Upper lobe of left lung (tissue), 6 donors: ENCODE data around the gene DIO1. TPM values are rescaled to one million over a fixed set of nuclear protein-coding genes. Genes with fewer than 3 reads are reported as not detected.

Experiments
- ATAC-seq, 2 donors: fragments of 200-7000 bp; cut with Tn5 transposase; one replicate each; pipeline ENCODE4 v1.9.1; 2022; ENCODE audit warnings: mild to moderate bottlenecking in 2 of 2, moderate library complexity in 2 of 2; ENCODE audit not compliant: low FRiP score in 2 of 2
- DNase-seq, 2 donors: peaks; one replicate each; pipeline ENCODE4 v3.0.0-alpha.2; 2019 to 2020
- H3K27ac ChIP-seq, 4 donors: fragments of 200-600 bp; sonication (generic); one replicate each; pipeline ENCODE4 v1.5.1; 2016 to 2019
- H3K27me3 ChIP-seq, 4 donors: fragments of 200-600 bp; sonication (generic); one replicate each; pipeline ENCODE4 v1.5.1; 2017 to 2019
- H3K36me3 ChIP-seq, 4 donors: fragments of 200-600 bp; sonication (generic); one replicate each; pipeline ENCODE4 v1.5.1; 2016 to 2019
- H3K4me1 ChIP-seq, 4 donors: fragments of 200-600 bp; sonication (generic); one replicate each; pipeline ENCODE4 v1.5.1; 2018 to 2019
- H3K4me3 ChIP-seq, 4 donors: fragments of 200-600 bp; sonication (generic); one replicate each; pipeline ENCODE4 v1.5.1; 2017 to 2019; ENCODE audit warnings: mild to moderate bottlenecking in 2 of 4, moderate library complexity in 1 of 4
- H3K9me3 ChIP-seq, 4 donors: fragments of 200-600 bp; sonication (generic); one replicate each; pipeline ENCODE4 v1.5.1; 2018 to 2019
- EP300 ChIP-seq, 4 donors: sonication (generic); formaldehyde crosslinking; IDR thresholded peaks; one replicate each; pipeline ENCODE4 v1.5.1; 2017; ENCODE audit warnings: antibody characterized with exemption in 4 of 4, control low read depth in 2 of 4
- POLR2A ChIP-seq, 4 donors: fragments of 450-650 bp; IDR thresholded peaks; one replicate each; pipeline ENCODE4 v1.5.1; 2016 to 2017; ENCODE audit warnings: antibody characterized with exemption in 4 of 4, mild to moderate bottlenecking in 2 of 4
- POLR2AphosphoS5 ChIP-seq, 2 donors: sonication (generic); formaldehyde crosslinking; IDR thresholded peaks; one replicate each; pipeline ENCODE4 v1.5.1; 2017; ENCODE audit warnings: antibody characterized with exemption in 2 of 2
- WGBS, 2 donors: methylation state at CpG; one replicate each; pipeline ENCODE4 v1.1.5; 2017 to 2018; 5-methylcytosine and 5-hydroxymethylcytosine counted together
- total RNA-seq, 6 donors: library from RNA; depleted of rRNA in 4 of 6; stranded (reverse); fragments of >200 nt in 4 of 6; gene quantifications; one replicate each; pipeline versions ENCODE4 v1.1.0 to v1.2.1, GENCODE V29; 2016 to 2021
- TF ChIP-seq, protein P1 (sequence below), 6 experiments: fragments of 450-650 bp in 4 of 6; fragments of 200-600 bp in 2 of 6; sonication (generic) in 2 of 6; IDR thresholded peaks; one replicate each; pipeline ENCODE4 v1.5.1; 2016 to 2019; ENCODE audit warnings: antibody characterized with exemption in 6 of 6
- donor health status: DM: no; HTN: no; CAD: no; lungs with moderate emphysema.
- donor health status: DM: no; HTN: yes; CAD: no; lungs with severe emphysema.

Gene DIO1
- total RNA-seq, 6 donors from 2014 or later = 0.20 TPM; not detected in 5

DNA sequence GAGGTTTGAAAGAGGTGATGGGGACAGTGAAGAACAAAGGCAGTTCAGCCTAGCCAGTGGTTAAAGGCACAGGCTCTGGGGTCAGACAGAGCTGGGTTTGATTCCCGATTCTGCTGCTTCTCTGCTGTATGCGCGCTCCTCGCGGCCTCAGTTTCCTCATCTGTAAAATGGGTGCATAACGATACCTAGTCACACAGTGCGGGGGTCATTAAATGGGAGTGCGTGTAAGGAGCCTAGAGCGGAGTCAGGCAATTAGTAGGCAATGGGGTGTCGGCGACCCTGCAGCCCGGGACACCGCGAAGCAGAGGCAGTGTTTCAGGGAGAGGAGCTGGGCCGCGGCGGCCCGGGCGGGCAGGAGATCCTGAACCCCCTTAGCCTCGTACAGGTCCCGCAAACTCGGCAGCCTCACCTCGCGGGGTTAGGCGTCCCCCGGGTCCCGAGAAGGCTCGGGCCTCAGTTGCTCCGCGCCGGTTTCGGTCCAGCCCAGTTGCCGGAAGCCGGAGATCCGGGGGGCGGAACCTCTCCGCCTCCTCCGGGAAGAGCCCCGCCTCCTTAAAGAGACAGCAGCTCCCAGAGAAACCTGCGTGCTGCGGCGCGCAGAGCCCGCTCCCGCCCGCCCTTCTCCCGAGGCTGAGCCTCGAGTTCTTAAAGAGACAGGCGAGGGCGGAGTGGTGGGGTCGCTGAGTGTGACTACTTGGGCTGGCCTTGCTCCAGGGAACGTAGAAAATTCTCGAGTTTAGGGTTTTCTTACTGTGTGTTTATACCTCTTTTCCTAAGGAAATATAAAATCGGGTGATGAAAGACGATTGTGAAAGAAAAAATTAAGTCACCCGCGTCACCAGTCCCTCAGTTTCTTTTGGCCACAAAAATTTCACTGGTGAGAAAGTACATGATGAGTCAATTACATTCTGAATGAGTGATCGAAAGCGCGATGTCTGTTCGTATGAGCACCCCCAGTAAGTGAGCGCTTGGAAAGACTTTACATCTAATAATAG, 4.4 kb upstream of the DIO1 start, which contains the start of gene YIPF1:
Gene YIPF1, minus strand, starts transcription at position 494 of the 995 bp plus-strand sequence. CDS start 860 bp downstream, outside the sequence.
- ATAC-seq (peak; percentile 97 to 99), DNase-seq (peak; percentile 95 to 96)
- H3K4me1 ChIP-seq = peaks cover 11 to 25% (median 16%) of the 10 kb centered on the region in 4 donors
- no peaks in the 10 kb centered on the region for H3K27me3 ChIP-seq
- WGBS, 2 donors = 3 to 4% methylated on average over 30 to 52 of the region's 62 CpGs
- H3K36me3 ChIP-seq = peaks cover 0 to 28% (median 10%) of the 10 kb centered on the region in 4 donors
- peak within 1 kb of the TSS; percentile 81 to 92 (median 90) for H3K27ac ChIP-seq
- H3K4me3 ChIP-seq = peak within 1 kb of the TSS; percentile 83 to 99 (median 88)
- TF ChIP-seq POLR2A (IDR thresholded peaks at IDR 0.05) = peak in 2 of 4 donors; percentile 31 to 73
- TF ChIP-seq POLR2AphosphoS5 (IDR thresholded peaks at IDR 0.05) = peak; percentile 72 to 74
- TF ChIP-seq, protein P1, sequence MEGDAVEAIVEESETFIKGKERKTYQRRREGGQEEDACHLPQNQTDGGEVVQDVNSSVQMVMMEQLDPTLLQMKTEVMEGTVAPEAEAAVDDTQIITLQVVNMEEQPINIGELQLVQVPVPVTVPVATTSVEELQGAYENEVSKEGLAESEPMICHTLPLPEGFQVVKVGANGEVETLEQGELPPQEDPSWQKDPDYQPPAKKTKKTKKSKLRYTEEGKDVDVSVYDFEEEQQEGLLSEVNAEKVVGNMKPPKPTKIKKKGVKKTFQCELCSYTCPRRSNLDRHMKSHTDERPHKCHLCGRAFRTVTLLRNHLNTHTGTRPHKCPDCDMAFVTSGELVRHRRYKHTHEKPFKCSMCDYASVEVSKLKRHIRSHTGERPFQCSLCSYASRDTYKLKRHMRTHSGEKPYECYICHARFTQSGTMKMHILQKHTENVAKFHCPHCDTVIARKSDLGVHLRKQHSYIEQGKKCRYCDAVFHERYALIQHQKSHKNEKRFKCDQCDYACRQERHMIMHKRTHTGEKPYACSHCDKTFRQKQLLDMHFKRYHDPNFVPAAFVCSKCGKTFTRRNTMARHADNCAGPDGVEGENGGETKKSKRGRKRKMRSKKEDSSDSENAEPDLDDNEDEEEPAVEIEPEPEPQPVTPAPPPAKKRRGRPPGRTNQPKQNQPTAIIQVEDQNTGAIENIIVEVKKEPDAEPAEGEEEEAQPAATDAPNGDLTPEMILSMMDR (IDR thresholded peaks at IDR 0.05) = no peak
- peak in 1 of 4 donors; percentile 63 for TF ChIP-seq EP300 (IDR thresholded peaks at IDR 0.05)
- no peaks in the 10 kb centered on the region for H3K9me3 ChIP-seq

DNA sequence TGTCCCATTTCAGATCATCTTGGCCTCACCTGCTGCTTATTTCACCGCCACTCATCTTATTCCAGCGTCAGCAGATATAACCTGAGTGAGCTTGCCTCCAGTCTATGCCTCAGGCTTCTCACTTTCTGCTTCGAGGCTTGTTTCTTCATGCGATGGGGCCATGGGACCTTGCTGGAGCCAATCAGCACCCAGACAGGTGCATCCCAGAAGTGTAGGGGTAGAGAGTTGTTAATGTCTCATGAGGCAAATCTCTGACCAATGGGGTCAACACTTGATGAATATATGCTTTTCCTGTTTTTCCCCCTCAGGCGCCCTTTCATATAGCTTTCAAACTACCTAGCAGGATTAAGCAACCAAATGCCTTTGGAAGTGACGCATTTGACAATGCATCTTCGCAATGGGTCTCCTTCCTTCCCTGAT, 3.5 kb upstream of the DIO1 start:
- Histone ChIP-seq H3K4me3 (peak overlapping the region in 3 of 4 donors; percentile 83 to 89 (median 88)), H3K27me3 (no peaks in the 10 kb centered on the region), H3K36me3 (peaks cover 0 to 21% (median 9%) of the 10 kb centered on the region in 4 donors), H3K4me1 (peaks cover 11 to 25% (median 16%) of the 10 kb centered on the region in 4 donors), H3K27ac (peak overlapping the region in 2 of 4 donors; percentile 88 to 91), H3K9me3 (no peaks in the 10 kb centered on the region)
- WGBS, 2 donors = 76 to 86% methylated on average over 7 of the region's 7 CpGs
- TF ChIP-seq, protein P1 (IDR thresholded peaks at IDR 0.05) = no peak
- no peak for TF ChIP-seq POLR2AphosphoS5 (IDR thresholded peaks at IDR 0.05)
- TF ChIP-seq EP300 (IDR thresholded peaks at IDR 0.05) = no peak
- no peak for TF ChIP-seq POLR2A (IDR thresholded peaks at IDR 0.05)
- DNase-seq (no peak), ATAC-seq (no peak)

DNA sequence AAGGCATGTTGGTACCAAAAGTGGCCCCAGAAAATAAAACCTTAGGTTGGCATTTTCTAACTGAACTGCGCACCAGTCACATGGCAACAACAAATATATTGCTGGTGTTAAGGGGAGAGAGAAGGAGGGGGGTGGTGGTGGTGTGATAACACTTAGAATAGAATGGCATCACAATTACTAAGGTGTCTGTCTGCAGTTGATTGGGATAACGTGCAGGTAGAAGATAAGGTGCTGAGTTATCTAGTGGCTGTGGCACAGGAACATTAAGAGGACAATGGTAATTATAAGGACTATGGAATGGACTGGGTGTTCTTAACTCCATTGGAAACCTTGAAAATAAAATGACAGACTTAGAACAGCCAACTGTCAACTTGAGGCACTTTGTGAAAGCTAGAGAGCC, 3.0 kb upstream of the DIO1 start:
- TF ChIP-seq EP300 (IDR thresholded peaks at IDR 0.05) (no peak), POLR2A (IDR thresholded peaks at IDR 0.05) (no peak), POLR2AphosphoS5 (IDR thresholded peaks at IDR 0.05) (no peak)
- TF ChIP-seq, protein P1 (IDR thresholded peaks at IDR 0.05) = no peak
- Histone ChIP-seq H3K4me3 (no peak overlapping the region), H3K27me3 (no peaks in the 10 kb centered on the region), H3K4me1 (peaks cover 11 to 25% (median 16%) of the 10 kb centered on the region in 4 donors), H3K27ac (no peak overlapping the region), H3K9me3 (no peaks in the 10 kb centered on the region), H3K36me3 (peaks cover 0 to 16% (median 6%) of the 10 kb centered on the region in 4 donors)
- ATAC-seq = no peak
- no peak for DNase-seq
- 93 to 96% methylated on average over 2 of the region's 2 CpGs for WGBS, 2 donors

DNA sequence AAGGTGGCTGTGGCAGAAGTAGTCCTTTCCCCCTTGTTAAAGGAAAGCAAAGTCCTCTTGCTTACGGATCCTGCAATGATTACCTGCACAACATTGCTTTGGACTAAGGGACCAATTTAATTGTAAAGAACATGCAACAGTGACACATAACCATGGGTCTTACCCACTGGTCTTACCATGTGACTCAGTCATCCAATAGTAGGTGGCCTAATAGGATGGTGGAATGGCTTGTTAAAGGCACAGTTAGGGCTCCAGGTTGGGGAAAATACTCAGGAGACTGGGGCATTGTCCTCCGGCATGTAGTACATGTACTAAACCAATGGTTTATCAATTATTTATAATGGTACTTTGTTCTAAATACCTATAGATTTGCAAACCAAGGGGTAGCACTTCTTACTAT, 2.3 kb upstream of the DIO1 start:
- TF ChIP-seq, protein P1 (IDR thresholded peaks at IDR 0.05) = no peak
- TF ChIP-seq POLR2AphosphoS5 (IDR thresholded peaks at IDR 0.05) = no peak
- TF ChIP-seq EP300 (IDR thresholded peaks at IDR 0.05) = no peak
- TF ChIP-seq POLR2A (IDR thresholded peaks at IDR 0.05) = no peak
- ATAC-seq (no peak), DNase-seq (no peak)
- H3K27me3 ChIP-seq = no peaks in the 10 kb centered on the region
- peaks cover 11 to 25% (median 16%) of the 10 kb centered on the region in 4 donors for H3K4me1 ChIP-seq
- H3K27ac ChIP-seq = no peak overlapping the region
- no peak overlapping the region for H3K4me3 ChIP-seq
- H3K36me3 ChIP-seq = peaks cover 0 to 10% (median 3%) of the 10 kb centered on the region in 4 donors
- H3K9me3 ChIP-seq = no peaks in the 10 kb centered on the region
- WGBS, 2 donors = 74 to 96% methylated on average over 2 of the region's 2 CpGs
